AG04449 (cell line): ENCODE measurements around the gene FAM131C.

ENCODE experiments used
- CTCF ChIA-PET: fragments of 350-600 bp; formaldehyde crosslinking; extraction: SDS; loops from one replicate; lab custom pipeline; 2021; ENCODE audit warnings: antibody characterized with exemption; lab: Yijun Ruan, JAX
- POLR2A ChIA-PET: fragments of 400-600, 350-600 bp; formaldehyde crosslinking; extraction: SDS; loops from one replicate; lab custom pipeline; 2020; ENCODE audit warnings: antibody characterized with exemption, inconsistent platforms; lab: Yijun Ruan, JAX
- DNase-seq: peaks from one replicate; pipeline ENCODE4 v3.0.0-alpha.2; 2010; ENCODE audit warnings: low read depth, low spot score
- H3K4me3 ChIP-seq: 2 replicates; pipeline ENCODE4 v1.5.1; 2011; ENCODE audit warnings: low read depth, mild to moderate bottlenecking, control low read depth, low read length
- TF ChIP-seq, protein P1 (sequence below): IDR thresholded peaks from one replicate; pipeline ENCODE4 v1.5.1; 2011; ENCODE audit warnings: mild to moderate bottlenecking, moderate library complexity, low read length, control low read depth, inconsistent platforms; ENCODE audit not compliant: insufficient read depth; ENCODE audit errors: missing control alignments

FAM131C gene

GRCh38 chr1:16020325-16020724, 53.1 kb downstream of the FAM131C start:
- TF ChIP-seq, protein P1, sequence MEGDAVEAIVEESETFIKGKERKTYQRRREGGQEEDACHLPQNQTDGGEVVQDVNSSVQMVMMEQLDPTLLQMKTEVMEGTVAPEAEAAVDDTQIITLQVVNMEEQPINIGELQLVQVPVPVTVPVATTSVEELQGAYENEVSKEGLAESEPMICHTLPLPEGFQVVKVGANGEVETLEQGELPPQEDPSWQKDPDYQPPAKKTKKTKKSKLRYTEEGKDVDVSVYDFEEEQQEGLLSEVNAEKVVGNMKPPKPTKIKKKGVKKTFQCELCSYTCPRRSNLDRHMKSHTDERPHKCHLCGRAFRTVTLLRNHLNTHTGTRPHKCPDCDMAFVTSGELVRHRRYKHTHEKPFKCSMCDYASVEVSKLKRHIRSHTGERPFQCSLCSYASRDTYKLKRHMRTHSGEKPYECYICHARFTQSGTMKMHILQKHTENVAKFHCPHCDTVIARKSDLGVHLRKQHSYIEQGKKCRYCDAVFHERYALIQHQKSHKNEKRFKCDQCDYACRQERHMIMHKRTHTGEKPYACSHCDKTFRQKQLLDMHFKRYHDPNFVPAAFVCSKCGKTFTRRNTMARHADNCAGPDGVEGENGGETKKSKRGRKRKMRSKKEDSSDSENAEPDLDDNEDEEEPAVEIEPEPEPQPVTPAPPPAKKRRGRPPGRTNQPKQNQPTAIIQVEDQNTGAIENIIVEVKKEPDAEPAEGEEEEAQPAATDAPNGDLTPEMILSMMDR: no peak
- H3K4me3 ChIP-seq: no peak overlapping the region
- ChIA-PET POLR2A (no interaction called here), CTCF (interaction anchor here (0.9 to 8.1 kb wide), 7 partner anchors 11 to 228 kb away, joined by 3 to 97 read pairs (median 4); partner anchors contain the start of gene FAM131C)
- no peak for DNase-seq

DNA sequence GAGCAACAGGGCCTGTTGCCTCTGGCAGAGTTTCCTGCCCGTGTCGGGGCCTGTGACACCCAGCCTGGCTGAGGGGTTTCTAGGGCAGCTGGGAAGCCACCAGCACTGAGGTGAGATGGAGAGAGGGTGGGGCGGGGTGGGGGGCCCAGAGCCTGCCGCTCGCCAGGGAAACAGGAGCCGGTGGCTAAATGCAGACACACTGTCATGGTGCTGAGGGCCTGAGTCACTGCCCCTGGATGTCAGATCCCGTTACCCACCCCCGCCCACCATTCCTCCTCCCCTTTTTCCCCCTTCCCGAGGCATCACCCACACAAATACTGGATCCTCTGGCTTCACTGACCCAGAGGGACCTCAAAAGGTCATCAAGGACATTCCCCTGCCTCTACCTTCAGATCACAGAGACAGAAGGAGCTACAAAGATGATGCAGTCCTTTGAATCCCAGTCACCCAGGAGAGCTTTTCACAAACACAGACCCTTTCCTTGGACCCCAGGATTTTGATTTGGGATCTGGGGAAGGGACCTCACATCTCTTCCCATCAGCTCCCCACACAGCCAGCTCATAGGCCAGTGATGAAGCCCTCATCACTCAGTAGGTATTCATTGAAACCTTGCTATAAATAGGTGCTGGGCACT, 53.7 kb downstream of the FAM131C start:
- ChIA-PET CTCF (interaction anchor here (0.9 to 8.1 kb wide), 8 partner anchors 12 to 228 kb away, joined by 3 to 97 read pairs (median 10); partner anchors contain the start of gene FAM131C), POLR2A (no interaction called here)
- DNase-seq: no peak
- H3K4me3 ChIP-seq: no peak overlapping the region
- TF ChIP-seq, protein P1: no peak

DNA sequence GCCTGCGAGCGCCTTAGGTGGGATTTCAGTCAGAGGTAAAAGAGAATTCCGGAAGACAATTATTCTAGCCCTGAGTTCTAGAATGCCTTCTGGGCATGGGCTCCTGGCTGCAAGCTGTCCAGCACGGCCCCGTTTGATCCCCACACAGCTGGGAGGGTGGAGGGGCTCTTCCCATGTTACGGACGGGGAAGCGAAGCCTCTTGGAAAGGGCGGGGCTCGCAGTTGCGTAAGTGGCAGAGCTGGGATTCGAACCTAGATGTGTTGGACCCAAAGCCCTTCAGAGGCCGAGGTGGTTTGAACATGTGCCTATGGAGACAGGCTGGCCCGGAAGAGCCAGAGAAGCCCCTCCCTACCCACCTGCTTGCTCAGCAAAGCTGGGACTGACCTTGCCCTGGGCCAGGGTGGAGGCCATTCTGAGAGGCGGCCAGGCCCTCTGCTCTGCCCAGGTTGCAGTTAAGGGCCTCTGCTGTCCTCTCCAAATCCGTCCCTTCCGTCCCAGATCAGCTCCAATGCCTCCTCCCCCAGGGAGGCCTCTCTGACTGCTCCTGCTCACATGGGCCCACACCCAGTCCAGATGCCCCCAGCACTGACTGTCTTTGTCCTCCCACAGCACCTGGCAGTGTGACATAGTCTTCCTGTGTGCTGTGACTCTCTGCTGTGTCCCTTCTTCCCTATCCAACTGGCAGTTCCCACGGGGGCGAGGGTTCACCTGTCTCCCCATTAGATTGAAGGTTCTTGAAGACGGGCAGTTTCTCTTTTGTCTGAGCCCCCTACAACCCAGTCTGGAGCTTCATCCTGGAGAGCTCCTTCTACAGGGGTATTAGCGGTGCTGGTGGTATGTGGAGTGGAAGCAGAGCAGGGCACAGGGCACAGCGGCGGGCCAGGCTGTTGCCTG, 54.5 kb downstream of the FAM131C start:
- no peak overlapping the region for H3K4me3 ChIP-seq
- TF ChIP-seq, protein P1: no peak
- DNase-seq: no peak
- POLR2A ChIA-PET: no interaction called here
- CTCF ChIA-PET: interaction anchor here (0.8 to 8.1 kb wide), 10 partner anchors 7 to 227 kb away, joined by 3 to 97 read pairs (median 6); partner anchors contain the start of gene FAM131C

- POLR2A ChIA-PET: interaction anchor here (0.5 kb wide), 1 partner anchor 30 kb away, joined by 3 read pairs; no protein-coding TSS in a partner anchor
- no peak overlapping the region for H3K4me3 ChIP-seq
- CTCF ChIA-PET: interaction anchor here (0.8 to 8.1 kb wide), 9 partner anchors 8 to 227 kb away, joined by 3 to 97 read pairs (median 6); partner anchors contain the start of gene FAM131C
- no peak for DNase-seq
- TF ChIP-seq, protein P1: no peak
These were observed 55.1 kb downstream of the FAM131C start for GRCh38 chr1:16018308-16018707.

DNA sequence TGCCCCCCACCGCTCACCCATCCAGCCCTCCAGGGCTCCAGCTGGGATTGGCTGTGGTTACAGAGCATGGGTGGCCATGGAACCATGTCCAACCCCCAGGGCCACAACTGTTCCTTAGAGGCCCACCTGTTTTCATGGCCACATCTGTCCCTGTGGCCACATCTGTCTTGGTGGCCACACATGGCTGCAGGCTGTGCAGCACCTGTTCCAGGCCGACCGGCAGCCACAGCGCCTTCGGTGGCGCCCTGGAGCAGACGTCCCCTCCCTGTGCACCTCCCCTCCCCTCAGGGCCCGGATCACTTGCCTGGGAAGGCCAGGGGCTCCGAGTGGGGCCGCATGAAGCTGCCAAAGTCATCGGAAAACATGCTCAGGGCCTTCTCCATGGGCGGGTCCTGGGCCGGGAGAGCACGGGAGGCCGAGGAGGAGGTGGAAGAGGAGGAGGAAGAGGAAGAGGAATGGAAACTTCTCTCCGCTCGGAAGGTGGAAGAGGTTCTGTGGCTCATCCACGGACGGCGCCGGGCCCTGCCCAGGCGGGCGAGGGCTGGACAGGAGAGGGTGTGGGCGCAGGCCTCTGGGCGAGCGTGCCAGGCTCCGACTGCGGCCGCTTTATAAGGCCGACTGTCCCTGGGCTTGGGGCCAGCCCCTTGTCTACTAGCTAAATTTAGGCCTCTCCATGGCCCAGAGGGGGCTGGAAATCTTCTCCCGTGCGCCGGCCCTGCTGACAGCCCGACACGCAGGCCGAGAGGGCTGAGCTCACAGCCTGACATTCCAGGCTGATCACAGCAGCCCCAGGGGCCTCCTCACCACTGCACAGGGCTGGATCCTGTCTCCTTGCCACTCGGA, 55.8 kb downstream of the FAM131C start, which contains the start of gene HSPB7:
Gene HSPB7, minus strand, starts transcription at position 583 of the 843 bp plus-strand sequence. Its CDS starts 80 bp downstream, at position 503.
- H3K4me3 ChIP-seq: peak within 1 kb of the TSS; percentile 25
- TF ChIP-seq, protein P1: peak; percentile 15
- DNase-seq: peak; percentile 42
- CTCF ChIA-PET: interaction anchor here (0.8 to 8.1 kb wide), 9 partner anchors 9 to 226 kb away, joined by 3 to 97 read pairs (median 5); partner anchors contain the start of gene FAM131C
- POLR2A ChIA-PET: interaction anchor here (0.5 kb wide), 1 partner anchor 30 kb away, joined by 3 read pairs; no protein-coding TSS in a partner anchor
